Myocyte (in vitro differentiated cells): ENCODE measurements around the gene COQ10B. TPM values are rescaled to one million over a fixed set of nuclear protein-coding genes. Genes with fewer than 3 reads are reported as not detected.
"Not testable (repeated sequence)": the region's sequence is repeated elsewhere in the genome, so short reads cannot be mapped to it uniquely, and the experiment has no call there.

Experiments
- DNase-seq: peaks from one replicate; pipeline ENCODE4 v3.0.0-alpha.2; 2012; ENCODE audit warnings: low read depth
- total RNA-seq: library from RNA; depleted of rRNA; stranded (reverse); fragments of >200 nt; gene quantifications from 2 replicates; pipeline ENCODE4 v1.2.3, GENCODE V29; 2014

Gene COQ10B
- total RNA-seq, 1 donor from 2014 or later = 40.1 TPM

DNA sequence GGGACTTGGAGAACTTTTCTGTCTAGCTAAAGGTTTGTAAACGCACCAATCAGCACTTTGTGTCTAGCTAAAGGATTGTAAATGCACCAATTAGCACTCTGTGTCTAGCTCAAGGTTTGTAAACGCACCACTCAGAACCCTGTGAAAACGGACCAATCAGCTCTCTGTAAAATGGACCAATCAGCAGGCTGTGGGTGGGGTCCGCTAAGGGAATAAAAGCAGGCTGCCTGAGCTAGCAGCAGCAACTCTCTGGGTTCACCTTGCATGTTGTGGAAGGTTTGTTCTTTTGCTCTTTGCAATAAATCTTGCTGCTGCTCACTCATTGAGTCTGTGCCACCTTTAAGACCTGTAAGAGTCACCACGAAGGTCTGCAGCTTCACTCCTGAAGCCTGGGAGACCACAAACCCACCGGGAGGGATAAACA is 2.4 kb upstream of the COQ10B start:
- not testable (repeated sequence) for DNase-seq

DNA sequence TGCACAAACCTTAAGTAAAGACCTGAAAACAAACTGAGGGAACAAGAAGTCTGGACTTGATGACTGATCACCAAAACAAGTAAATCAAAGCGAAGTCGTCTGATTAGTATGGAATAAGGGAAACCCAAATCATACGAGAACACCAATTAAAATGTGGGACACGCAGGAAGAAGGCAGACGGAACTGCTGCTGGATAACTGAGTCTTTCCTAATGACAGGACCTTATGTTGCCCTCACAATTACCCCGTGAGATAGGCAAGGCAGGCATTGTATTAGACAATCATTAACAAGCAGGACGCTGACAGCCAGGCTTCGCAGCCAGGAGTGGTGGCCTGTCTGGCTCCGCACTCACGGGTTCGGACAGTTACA is 614 bp upstream of the COQ10B start:
- DNase-seq = no peak

DNA sequence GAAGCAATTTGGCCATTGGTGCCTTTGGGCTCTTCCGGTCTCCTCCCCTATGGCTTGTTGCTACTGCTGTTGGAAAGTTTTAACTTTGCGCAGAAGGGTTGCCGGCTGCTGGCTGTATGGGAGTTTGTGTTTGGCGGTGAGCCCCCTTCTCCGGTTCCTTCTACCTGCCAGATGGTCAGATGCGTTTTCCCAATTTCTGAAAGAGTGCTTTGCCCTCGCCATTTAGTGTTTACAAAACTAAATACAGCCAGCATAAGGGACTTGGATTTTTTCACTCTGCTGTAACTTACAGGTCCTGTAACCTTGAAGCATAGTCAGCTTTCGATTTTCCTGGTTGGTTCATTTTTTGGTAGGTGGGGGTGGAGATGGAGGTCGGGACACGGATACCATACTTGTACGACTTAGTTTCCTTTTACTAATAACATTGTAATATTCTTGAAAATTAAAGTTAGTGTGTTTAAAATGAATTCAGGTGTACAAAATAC is 604 bp downstream of the COQ10B start:
- no peak for DNase-seq

DNA sequence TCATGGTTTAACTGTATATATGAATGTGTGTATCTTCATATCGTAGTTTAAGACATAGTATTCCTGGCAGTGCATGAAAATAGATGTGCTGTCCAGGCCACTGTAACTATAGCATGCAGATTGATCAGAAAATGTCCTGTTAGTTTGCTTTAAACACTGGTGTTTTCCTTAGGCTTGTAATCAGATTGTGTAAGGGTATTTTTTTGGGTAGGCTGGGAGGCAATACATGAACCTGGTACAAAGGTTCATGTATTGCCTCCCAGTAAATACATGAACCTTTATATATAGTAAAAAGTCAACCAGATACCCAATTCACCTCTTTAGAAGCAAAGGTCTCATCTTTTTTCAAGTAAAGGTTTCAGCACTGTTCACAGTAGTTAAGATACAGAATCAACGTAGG is 1.6 kb downstream of the COQ10B start:
- DNase-seq = no peak

DNA sequence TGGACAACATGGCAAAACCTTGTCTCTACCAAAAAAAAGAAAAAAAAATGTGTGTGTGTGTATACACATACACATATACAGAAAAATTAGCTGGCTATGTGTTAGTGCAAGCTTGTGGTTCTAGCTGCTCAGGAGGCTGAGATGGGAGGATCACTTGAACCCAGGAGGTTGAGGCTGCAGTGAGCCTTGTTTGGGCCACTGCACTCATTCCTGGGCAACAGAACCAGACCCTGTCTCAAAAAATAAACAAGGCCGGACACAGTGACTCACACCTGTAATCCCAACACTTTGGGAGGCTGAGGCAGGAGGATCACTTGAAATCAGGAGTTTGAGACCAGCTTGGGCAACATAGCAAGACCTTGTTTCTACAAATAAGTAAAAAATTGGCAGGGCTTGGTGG is 2.1 kb downstream of the COQ10B start:
- no peak for DNase-seq

DNA sequence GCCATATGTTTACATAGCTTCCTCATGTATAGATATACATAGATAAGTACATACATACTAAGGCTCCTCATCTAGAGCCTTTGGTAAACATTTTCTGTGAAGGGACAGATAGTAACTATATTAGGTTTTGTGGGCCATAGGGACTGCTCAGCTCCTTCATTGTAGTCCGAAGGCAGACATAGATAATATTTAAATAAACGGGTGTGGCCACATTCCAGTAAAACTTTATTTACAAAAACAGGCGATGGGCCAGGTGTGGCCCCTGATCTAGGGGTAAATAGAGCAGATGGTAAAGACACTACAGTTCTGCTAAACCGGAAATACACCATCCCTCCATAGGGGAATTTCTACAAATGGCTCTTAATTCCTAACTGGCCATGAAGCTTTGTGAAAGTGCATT is 7.3 kb downstream of the COQ10B start:
- no peak for DNase-seq

DNA sequence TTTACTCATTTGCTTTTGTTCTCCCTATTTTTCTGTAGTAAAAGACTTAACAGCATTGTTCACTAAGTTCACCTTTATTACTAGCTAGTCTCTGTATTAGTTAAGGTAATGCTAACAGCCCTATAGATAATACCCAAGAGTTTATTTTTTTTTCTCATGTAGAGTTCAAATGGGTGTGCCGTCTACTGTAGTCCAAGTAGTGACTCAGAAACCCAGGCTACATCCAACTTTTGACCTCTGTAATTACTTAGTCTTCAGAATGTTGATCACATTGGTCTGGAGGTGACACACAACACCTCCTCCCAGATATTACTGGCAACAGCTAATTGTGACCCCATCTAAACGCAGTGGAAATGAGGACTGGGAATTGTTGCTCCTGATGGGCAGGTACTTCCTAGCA is 7.7 kb downstream of the COQ10B start:
- DNase-seq = no peak

DNA sequence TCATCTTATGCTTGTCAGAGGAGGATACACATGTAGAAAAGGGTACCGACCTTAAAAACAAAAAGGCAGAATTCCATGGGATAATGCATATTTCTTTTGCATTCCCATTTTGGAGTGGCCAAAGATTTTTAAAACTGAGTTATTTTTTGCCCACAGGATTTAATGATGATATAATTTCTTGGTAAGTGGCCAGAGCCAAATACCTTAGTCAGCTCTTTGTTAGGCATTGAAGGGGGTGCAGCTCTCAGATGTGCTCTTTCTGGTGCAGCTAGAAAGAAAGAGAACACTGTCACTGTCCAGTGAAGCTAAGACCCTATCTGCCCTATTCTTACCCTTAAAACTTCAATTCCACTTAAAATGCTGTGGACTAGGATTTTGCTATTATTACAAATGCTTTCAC is 10.8 kb downstream of the COQ10B start:
- DNase-seq = no peak

DNA sequence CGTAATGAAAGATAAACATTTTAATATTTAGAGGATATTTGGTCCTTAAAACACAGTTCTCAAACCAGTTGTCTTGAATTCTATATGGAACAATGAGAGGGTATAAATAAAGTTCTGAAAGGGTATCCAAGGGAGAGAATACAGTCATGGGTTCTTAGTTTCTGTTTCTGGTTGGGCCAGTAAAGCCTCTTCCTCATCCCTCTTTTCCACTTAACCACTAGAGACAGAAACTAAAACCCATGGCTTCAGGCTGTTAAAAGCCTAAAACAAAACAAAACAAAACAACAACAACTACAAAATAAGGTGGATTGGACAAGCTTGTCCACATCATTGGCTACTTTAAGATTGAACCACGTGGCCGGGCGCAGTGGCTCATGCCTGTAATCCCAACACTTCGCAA is 18.8 kb downstream of the COQ10B start:
- no peak for DNase-seq

DNA sequence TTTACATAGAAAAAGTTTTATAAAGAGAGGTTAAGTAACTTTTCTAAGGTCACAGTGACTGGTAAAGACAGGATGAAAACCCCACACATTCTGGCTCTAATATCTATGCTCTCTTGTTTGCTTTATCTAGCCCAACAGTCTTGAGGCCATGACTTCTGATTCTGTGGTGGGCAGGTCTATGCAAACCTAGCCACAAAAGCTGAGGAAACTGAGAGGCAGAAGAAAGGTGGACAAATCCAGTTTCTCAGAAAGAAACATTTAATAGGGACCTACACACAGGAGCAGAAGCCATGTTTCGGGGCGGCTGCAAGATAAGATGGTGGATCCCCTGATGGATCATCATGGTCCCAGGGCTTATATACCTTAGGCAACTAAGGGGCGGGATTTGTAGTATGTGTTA is 24.4 kb downstream of the COQ10B start:
- DNase-seq = no peak

DNA sequence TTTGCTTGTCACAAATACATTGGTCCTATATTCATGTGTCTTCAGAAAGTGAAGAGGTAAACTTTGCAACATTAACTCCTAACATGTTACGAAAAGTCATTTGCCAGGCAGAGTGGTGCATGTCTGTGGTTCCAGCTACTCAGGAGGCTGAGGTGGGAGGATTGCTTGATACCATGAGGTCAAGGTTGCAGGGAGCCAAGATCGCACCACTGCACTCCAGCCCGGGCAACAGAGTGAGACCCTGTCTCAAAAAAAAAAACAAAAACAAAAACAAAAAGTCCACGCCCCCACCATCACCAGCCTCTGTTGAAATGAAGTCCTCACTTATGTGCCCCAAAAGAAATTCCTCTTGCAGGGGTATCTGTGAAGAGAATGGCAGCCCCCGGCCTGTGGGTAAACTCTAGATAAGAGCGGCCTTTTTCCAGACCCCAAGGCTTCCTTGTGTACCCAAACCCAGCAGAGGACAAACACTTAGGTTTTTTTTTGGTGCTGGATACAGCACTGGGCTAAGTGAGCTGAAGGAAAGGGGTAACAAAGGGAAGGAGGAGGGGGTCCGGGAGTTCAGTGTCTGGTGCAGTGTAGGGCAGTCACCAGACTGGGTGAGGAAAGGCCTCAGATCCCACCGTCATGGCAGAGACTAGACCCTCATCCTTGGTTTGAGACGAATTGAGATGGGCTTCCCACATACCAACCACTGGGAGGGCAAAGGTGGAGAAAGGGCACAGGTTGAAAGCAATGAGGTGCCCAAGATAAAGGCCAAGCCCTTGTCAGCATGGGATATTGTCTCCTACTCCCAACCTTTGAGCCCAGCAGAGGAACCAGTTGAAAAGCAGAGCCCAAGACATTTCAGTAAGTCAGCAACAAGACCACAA is 27.0 kb downstream of the COQ10B start:
- no peak for DNase-seq

DNA sequence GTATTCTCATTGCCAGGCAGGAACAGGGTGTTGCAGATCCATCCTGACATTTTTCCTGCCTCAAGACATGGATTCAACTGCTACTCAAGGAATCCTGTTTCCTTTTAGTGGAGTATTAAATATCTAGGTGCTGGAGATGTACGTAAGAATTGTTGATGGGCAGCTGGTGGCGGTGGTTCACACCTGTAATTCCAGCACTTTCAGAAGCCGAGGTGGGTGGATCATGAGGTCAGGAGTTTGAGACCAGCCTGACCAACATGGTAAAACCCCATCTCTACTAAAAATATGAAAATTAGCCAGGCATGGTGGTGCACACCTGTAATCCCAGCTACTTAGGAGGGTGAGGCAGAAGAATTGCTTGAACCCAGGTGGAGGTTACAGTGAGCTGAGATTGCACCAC is 30.9 kb downstream of the COQ10B start:
- DNase-seq = not testable (repeated sequence)

DNA sequence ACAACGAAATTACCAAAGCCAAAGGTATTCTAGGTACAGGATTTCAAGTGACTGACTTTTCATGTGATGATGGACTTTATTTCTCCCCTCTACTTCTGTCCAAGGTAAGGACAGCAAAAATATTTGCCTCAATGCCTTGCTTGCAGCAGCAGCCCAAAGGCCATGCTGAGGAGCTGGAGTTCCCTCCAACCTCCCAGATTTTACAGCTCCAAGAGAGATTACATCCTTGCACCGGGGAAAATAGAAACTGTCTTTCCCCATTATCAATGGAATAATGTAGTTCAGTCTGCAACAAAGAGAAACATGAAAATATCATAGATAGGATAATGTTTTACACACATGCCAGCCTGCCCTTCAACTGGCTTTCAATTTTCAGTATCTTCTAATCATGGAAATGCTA is 32.8 kb downstream of the COQ10B start:
- DNase-seq = no peak

DNA sequence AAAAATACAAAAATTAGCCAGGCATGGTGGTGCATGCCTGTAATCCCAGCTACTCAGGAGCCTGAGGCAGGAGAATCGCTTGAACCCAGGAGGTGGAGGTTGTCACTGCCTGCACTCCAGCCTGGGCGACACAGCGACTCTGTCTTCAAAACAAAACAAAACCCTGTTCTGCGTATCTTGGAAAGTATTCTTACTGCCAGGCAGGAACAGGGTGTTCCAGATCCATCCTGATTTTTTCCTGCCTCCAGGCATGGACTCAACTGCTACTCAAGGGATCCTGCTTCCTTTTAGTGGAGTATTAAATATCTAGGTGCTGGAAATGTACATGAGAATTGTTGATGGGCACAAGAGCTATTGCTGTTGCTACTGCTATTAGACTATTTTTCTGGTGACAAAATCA is 34.0 kb downstream of the COQ10B start:
- DNase-seq = no peak

DNA sequence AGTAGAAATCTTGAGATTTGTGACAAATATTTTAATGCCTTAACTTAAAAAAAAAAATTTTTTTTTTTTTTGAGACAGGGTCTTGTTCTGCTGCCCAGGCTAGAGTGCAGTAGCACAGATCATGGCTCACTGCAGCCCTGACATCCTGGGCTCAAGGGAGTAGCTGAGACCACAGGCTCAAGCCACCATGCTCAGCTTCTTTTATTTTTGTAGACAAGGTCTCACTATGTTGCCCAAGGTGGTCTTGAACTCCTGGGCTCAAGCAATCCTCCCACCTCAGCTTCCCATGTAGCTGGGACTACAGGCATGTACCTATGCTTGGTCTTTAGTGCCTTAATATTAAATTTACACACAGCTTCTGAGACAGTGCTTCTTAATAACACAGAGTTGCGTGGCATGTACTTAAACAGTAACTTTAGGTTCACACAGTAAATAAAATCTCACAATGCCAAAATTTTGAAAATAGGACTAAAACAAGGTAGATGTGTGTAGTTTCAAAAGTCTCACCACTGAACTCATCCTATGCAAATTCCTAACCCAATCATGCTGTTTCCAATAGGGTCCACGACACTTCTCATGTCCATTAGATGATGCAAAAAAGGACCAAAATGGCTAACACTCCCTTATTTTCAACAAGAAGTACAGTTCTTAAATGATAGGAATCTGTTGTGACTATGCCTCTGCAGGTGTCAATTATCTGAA is 42.2 kb downstream of the COQ10B start:
- no peak for DNase-seq

DNA sequence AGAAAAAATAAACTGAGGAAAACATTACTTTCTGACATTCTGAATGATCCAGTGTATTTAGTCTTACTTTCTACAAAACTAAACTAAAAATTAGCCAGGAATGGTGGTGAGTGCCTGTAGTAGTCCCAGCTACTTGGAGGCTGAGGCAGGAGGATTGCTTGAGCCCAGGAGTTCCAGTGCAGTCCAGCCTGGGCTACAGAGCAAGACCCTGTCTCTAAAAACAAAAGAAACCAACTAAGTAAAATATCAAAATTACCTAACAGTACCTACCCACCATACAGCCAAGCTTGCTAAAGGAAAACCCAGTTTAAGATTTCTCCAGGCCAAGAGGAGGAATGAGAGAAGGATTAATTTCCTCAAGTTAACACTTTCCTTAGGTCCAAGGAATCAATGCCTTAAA is 43.3 kb downstream of the COQ10B start:
- DNase-seq = no peak

DNA sequence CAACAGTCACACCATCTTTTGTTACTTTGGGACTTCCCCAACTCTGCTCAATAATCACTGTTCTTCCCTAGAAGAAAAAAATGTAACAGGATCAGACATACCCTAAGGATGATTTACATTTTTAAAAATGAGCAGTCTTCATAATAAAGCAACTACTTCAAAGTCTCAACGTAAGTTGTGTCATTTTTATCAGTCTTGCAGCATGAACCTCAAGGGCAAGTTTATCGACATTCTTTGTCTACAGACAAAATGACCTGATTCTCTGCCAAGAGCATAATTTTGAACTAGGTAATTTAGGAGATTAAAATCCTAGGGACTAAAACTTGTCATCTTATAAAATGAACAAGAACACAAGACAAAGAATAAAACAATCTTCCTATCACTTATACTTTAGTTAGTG is 44.0 kb downstream of the COQ10B start:
- DNase-seq = no peak

DNA sequence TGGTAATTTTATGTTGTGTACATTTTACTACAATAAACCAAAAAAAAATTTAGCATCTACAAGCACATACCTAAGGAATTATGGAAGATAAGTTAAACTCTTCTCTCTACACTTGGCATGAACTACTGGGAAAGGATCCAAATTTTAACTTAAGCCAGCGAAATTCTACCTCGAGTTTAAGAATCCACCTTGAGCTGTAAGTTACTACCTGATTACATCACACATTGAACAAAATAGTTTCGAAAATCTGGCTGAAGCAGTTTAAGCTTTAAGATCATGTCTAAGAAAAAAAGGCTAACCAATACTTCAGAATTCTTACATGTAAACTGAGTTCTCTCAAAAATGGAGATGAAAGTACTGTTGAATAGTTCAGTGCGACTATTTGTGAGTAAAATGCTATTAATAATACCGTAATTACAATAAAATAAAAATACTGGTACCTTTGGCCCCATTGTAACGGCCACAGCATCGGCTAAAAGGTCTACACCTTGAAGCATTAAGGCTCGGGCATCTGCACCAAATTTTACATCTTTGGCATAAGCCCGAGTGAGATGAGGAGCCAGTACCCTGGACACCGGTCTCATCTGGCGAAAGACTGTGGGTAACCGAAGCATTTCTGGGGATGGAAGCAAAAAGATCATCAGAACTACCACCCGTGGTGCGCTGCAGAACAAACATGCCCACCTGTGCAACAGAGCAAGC is 45.0 kb downstream of the COQ10B start:
- DNase-seq = no peak

DNA sequence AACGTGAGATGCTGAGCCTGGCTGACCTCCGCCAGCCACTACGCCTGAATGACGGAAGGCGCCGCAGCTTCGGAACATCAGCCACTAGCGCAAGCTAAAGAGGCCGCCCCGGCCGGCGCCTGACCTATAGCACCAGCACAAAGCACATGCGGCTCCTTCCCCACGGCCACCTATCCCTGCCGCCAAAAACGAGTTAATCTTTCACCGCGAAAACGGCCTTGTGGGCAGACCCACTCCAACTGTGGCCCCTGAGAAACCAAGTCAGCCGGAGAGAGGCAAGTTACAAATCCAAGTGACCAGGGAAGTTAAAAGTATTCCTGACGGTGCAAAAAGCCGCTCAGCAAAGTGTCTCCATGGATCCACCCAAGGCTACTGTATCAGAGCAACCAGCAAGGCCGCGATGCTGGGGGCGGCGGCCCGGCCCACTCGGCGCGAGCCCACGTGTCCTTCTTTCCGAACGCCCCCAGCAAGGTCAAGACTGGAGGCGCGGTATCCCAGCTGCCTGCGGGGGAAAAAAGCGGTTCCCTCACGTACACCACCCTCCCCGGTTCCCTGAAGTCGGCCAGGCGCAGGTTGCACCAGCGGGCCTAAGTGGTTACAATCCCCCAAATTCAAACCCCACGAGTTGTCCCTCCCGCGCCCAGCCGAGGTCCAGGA is 45.7 kb downstream of the COQ10B start:
- peak; percentile 44 for DNase-seq

DNA sequence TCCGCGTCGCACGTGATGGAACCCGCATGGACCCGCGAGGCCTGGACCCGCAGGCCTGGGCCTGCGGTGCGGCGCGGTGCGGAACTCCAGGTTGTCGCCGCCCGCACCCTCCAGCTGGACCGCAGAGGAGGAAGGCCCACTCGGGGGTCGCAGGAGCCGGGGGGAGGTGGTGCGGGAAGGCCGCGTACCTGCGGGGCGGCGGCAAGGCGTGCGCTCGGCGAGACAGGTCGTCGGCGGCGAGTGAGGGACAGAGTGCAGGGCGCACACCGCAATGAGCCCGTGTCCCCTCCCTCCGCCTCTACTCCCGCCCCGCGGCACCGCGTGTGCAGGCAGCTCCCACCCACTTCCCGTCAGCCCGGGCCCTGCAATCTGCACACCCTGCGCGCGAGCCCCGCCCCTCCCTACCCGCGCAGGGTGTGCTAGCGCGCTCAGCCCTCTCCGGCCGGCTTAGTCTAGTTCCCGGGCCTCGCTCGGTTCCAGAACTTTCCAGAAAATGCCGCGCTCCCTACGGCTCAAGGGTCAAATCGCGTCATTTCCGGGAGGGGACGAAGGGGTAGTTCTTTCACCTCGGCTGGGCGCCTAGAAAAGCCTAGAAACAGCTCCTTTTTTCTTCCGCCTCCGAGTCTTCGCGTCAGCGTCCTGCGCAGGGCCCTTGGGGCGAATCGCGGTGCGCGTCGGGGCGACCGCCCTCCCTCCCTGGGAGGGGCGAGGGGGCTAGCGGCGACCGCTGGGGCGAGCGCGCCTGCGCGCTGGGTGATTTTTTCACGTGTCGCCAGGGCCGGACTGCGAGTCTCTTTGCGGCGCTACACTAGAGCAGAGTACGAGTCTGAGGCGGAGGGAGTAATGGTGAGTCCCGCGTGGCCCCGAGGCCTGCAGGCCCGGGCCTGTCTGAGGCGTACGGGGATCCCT is 46.5 kb downstream of the COQ10B start, which contains the start of the genes HSPD1 and HSPE1:
Gene HSPD1, minus strand, starts transcription at position 247 of the 909 bp plus-strand sequence. CDS start 992 bp downstream, outside the sequence.
Gene HSPE1, plus strand, starts transcription at position 786 of the 909 bp plus-strand sequence. Its CDS starts 58 bp downstream, at position 844.
- DNase-seq = peak; percentile 100
